Kidney glomerular epithelial cell (primary cell): ENCODE results near the gene LGR5.
"Not testable (repeated sequence)": the region's sequence is repeated elsewhere in the genome, so short reads cannot be mapped to it uniquely, and the experiment has no call there.

ENCODE experiments used
- DNase-seq: peaks from one replicate; lab custom pipeline; 2025; lab: John Stamatoyannopoulos, UW

Gene LGR5

DNA sequence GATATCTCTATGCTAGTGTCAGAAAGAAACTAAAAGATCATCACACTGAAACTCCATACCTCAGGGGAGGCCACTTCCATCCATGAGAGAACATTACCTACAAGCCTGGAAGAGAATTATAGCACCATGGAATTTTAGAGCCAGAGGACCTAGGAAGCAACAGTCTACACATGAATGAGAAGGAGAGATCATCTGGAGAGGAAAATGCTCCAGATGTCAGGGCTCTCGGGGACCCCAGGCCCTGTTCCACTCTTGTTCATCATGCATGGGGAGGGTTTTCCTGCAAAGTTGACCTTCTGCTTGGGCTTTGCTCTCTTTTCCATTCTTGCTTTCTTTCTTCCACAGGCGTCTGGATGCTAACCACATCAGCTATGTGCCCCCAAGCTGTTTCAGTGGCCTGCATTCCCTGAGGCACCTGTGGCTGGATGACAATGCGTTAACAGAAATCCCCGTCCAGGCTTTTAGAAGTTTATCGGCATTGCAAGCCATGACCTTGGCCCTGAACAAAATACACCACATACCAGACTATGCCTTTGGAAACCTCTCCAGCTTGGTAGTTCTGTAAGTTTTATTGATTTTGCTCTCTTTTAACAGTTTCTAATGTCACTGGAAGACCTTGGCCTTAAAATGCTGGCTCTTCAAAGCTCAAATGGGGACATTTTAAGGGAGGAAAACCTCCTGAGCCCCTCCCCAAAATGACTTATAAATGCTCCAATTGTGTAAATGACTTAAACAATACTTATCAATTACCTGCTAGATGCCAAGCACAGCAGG, 113.3 kb downstream of the LGR5 start:
- DNase-seq, result no peak

DNA sequence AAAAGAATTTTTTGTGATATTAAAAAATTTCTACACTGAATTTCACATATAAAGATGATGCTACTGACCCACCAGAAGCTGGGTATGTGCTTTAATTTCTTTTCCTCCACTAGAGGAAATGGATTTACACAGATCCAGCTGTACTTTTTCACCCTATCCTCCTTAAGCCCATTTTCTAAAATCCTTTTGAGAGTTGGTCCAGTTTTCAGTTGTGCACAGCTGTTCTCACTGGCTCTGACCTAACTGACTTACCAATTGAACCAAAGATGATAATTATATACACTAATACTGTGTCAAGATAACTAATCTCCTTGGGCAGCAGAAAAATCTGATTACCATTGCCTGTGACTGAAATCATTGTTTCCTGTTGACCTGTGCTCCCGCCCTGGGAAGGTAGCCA, 115.6 kb downstream of the LGR5 start:
- no peak for DNase-seq

DNA sequence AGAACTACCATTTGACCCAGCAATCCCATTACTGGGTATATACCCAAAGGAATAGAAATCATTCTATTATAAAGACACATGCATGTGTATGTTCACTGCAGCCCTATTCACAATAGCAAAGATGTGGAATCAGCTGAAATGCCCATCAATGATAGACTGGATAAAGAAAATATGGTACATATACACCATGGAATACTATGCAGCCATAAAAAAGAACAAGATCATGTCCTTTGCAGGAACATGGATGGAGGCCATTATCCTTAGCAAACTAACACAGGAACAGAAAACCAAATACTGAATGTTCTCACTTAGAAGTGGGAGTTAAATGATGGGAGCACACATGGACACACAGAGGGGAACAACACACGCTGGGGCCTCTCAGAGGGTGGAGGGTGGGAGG, 116.2 kb downstream of the LGR5 start:
- not testable (repeated sequence) for DNase-seq

DNA sequence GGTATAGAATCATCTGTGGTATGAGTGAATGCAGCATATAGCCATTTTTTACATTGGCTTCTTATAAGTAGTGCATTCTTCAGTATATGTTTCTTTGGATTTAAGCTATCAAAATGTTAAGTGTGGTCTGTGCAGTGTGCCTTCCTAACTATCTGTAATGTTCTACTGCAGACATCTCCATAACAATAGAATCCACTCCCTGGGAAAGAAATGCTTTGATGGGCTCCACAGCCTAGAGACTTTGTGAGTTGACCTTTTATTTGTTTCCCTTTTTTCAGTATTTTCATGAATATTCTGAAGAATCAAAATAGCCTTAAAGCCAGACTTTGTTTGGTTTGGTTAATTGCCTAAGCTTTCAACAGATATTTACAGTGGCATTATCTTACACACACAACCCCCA, 116.8 kb downstream of the LGR5 start:
- no peak for DNase-seq

DNA sequence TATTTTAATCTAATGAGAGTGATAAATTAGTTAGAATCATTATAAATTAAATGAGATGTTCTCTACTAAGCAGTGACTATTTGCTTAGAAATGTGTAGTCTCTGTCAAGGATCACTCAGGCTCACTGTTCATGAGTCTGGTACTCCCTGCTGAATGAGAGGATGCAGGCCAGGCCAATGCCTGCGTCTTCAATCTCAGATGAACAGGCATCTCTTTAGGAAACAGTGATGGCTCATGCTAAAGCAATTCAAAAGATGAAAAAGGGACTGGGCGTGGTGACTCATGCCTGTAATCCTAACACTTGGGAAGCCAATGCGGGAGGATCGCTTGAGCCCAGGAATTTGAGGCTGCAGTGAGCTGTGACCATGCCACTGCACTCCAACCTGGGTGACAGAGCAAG, 117.3 kb downstream of the LGR5 start:
- peak; percentile 94 for DNase-seq

DNA sequence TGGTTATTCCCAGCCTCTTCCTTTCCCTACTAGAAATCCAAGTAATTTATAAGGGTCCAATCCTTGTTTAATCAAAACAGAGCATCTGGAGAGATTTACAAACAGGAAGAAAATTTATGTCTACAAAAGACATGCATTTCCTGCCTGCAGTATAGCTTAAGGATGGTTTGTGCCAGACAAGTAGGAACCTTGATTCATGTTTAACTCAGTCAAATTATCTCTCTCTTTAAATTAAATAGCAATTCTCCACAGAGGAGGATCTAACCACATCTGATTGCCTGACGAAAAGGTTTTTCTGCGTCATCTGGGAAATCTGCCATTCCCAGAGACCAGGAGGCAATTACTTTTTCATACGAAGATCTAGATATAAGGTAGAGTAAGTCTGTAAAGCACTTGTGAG, 118.8 kb downstream of the LGR5 start:
- no peak for DNase-seq

DNA sequence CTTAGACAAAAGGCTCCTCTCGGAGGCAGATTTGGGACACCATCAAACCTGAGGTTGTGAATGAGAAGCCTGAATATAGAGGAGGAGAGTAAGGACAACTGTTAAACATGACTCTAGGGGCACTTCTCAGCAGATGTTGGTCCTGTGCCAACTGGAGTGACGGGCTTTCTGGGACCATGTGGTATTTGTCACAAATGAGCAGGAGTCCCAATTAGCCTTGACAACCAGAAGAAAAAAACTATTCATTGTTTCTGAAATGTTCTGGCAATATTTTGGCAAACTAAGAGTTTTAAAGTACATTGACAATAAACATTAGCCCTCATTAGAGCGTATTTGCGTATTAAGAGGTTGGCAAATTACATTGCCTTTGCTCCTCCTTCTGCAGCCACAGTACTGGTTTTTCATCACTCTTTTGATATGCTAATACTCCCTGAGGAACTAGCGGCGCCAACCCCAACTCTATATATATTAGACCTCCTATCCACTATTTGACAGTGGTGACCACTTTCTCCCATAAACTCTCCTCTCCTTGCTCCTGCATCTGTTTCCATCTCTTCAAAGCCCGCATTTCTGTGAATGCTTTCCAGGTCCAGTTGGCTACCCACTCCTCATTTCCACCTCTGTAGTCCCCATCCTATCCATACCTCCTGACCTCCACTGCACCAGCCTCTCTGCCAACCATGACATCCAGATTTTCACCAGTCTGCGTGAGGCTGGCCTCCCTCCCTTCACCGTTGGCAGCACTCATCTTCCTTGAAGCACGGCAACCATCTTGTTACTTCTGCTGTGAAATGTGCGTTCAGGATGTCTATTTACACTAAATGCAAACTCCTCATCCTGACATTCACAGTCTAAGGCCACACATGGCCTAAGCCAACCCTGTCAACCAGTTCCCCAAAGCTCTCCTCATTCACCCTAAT, 123.3 kb downstream of the LGR5 start:
- DNase-seq, result no peak

DNA sequence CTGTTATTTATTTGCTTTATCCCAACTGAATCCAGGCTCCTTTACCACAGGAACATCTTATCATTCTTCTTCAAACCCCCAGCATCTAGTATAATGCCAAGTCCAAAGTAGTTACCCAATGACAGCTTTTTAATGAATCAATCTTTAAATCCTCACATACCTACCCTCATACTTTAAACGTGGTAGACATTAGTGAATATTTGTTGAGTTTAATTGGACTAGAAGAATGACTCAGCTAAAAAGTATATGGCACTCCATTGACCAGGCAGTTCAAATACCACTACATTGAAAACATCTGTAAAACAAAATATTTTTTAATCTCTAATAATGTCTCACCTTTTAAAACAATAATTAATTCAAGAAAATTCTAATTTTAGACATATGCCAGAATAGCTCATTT, 125.9 kb downstream of the LGR5 start:
- no peak for DNase-seq

DNA sequence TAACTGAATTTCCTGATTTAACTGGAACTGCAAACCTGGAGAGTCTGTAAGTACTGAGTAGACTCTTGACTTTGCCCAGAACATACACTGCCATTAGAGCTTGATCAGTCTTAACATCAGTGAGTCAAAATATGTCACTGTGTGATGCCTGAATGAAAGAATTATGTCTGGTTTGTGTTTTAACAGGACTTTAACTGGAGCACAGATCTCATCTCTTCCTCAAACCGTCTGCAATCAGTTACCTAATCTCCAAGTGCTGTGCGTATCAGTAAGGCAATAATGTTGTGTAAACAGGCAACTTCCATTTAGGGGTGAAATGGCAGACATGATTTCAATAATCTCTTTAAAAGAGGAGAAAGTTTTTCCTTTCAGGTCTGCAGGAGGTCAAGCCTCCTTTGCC, 127.1 kb downstream of the LGR5 start:
- no peak for DNase-seq

DNA sequence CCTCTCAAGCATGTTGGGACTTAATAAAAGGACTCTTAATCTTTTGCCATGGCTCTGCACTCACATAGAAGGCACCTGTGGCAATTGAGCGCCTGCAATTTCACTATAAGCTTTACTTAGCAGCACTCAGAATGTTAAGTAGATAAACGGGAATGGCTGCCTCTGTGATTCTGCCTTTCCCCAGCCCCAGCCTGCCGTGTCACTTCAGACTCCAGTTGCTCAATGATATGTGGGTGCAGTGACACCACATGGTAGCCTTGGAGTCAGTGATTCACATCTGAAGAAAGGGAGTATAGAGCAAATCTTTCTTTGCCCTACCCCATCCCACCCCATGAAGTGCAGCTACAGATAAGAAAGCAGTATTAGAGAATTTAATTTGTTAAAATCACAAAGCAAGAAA, 127.9 kb downstream of the LGR5 start:
- DNase-seq, result no peak

DNA sequence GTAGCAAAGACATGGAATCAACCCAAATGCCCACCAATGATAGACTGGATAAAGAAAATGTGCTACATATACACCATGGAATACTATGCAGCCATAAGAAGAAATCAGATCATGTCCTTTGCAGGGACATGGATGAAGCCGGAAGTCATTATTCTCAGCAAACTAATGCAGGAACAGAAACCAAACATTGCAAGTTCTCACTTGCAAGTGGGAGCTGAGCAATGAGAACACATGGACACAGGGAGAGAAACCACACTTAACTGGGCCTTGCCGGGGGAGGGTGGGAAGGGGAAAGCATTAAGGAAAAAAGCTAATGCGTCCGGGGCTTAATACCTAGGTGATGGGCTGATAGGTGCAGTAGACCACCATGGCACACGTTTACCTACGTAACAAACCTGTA, 130.3 kb downstream of the LGR5 start:
- not testable (repeated sequence) for DNase-seq

DNA sequence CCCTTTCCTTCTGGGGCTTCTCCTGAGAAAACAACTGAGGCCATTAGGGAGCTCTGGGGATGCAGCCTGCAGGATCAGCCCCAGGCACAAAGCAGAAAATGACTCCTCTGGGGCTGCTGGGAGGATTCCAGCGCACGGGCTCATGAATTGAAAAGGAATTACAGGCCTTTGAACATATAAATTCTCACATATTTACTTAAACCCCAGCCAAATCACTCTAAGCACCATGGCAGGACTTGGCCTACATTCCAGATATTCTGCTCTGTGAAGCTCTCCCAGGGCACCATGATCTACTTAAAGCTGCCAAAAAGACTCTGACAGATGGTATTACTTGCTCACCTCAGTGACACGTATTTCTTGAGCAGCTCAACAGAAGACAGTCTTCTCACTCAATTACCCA, 136.9 kb downstream of the LGR5 start:
- no peak for DNase-seq

DNA sequence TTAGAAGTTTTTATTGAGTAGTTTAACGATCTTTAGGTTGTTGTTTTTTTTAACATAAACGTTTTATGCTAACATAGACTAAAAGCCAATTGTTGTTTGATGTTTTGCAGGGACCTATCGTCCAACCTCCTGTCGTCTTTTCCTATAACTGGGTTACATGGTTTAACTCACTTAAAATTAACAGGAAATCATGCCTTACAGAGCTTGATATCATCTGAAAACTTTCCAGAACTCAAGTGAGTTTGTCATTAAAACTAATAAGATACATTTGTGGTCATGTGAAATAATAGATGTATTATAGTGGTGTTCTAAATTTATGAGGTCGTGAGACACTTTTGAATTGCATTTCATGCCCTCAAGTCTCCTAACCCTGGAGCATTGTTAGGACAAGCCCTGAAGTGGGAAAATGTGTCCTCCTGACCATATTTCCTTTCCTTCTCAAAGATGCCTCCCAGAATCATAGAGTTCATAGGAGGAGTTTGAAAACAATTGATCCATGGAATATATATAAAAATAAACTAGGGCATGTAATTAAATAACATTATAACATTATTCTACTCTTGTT, 139.2 kb downstream of the LGR5 start:
- DNase-seq, result no peak

DNA sequence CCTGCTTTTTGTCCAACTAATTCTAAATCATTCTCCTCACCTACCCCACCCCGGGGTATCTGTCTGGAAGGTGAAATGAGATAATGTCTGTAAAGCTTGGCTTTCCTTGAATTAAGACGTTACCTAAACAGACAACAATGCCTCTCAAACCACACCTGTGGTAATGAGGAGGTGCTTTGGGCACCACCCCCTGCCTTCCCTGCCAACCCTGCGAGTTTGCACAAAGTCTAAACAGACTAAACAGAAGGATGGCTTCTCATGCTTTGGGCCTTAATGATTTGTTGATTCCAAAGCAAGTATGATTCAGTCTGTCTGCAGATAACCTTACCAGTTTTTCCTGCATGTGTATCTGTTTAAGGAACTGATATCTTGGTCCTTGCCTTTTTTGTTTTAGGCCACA, 141.6 kb downstream of the LGR5 start:
- DNase-seq, result peak; percentile 27

DNA sequence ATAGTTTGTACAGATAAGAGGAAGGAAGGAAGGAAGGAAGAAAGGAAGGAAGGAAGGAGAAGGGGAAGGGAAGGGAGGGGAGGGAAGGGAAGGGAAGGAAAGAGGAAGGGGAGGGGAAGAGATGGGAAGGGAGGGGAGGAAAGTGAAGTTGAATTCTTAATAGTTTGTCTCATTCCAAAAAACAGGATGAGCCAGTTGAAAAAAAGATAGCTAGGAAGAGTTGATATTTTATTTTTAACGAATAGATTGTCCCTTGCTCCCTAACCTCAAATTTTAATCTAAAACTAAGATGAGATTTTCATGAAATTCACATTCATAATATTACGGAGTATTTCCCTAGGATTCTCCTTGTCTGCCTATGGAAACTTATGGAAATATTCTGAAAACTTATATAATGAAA, 143.3 kb downstream of the LGR5 start:
- no peak for DNase-seq

DNA sequence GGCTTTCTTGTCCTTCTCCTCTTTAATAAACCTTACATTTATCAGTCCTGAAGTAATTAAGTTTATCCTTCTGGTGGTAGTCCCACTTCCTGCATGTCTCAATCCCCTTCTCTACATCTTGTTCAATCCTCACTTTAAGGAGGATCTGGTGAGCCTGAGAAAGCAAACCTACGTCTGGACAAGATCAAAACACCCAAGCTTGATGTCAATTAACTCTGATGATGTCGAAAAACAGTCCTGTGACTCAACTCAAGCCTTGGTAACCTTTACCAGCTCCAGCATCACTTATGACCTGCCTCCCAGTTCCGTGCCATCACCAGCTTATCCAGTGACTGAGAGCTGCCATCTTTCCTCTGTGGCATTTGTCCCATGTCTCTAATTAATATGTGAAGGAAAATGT, 144.8 kb downstream of the LGR5 start:
- DNase-seq, result no peak

DNA sequence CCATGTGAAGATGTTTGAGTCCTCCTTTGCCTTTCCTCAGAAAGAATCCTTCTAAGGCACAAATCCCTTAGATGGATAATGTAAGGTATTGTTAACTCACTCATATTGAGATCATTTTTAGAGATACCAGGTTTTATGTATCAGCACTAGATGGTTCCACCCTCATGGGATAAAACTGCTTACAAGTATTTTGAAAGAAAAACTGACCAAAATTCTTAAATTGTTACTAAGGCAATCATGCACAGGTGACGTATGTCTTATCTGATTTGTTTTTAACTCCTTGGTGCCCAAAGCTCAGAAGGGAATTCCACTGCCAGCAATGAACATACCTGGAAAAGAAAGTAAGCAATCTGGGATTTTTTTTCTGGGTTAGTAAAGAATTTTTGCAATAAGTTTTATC, 145.6 kb downstream of the LGR5 start:
- DNase-seq, result no peak

DNA sequence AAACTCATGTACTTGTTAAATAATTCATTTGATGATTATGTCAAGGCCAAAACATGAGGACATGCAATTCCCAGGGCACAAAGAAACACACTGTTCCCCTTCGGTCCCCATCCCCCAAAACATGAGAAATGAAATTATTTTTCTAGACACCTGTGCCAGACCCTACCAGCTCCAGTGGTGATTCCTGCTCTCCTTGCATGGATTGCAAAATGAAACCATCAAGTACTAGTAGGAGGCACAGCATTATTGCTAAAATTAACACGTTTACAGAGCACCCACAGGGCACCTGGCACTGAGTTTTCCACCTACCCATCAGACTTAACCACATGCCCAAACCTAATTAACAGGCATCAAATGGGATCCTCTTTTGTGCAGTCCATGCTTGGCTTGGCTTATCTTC, 147.4 kb downstream of the LGR5 start:
- DNase-seq, result no peak

DNA sequence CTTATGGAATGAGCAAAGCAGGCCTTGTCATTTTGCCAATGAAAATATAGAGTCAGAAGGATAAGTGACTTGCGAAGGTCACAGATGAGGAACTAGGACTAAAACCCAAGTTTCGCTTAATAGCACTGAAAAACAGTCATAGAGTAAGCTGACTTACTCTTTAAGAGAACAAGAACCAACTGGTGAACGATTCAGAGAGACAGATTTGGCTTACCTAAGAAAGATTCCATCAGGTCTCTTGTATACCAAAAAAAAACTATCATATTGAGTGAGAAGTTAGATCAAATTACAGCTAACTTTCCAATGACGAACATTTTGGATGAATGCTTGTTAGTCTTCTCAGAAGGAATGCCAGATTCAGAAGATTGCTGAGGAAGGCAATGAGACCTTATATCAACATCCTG, 149.9 kb downstream of the LGR5 start:
- DNase-seq, result no peak

DNA sequence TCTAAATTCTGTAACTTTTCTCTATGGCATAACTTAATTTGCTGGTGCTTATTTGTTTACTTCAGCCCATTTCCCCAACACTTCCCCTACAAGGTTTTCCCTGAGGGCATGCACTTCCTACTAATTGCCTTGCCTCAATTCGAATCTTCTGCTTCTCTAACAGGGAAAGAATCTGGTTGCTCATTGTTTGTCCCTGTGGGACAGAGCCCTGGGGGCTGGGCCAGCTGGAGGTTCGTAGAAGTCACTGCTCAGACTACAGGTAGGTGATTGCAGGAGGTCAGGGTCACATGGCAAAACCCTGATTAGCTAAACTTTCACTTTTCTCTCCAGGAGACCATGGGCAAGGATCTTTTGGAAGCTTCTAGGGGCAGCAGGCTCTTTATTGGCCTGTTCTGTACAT, 152.0 kb downstream of the LGR5 start:
- no peak for DNase-seq

DNA sequence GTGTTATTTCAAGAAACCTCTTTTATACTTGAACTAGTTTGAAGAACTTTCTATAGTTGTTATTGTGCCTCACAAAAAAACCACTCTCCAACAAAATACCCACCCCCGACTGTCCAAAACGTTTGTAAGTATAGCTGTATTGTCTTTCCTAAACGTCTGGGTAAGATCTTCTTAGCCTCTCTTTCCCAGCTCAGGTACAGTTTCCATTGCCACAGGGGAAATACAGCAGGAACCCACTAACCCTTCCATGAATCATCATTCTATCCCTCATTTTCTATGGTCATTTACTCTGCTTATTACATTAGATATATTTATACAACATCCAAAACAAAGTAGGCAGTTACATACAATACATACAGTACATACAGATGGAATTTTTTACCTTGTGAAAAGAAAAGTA, 153.2 kb downstream of the LGR5 start:
- DNase-seq, result no peak

DNA sequence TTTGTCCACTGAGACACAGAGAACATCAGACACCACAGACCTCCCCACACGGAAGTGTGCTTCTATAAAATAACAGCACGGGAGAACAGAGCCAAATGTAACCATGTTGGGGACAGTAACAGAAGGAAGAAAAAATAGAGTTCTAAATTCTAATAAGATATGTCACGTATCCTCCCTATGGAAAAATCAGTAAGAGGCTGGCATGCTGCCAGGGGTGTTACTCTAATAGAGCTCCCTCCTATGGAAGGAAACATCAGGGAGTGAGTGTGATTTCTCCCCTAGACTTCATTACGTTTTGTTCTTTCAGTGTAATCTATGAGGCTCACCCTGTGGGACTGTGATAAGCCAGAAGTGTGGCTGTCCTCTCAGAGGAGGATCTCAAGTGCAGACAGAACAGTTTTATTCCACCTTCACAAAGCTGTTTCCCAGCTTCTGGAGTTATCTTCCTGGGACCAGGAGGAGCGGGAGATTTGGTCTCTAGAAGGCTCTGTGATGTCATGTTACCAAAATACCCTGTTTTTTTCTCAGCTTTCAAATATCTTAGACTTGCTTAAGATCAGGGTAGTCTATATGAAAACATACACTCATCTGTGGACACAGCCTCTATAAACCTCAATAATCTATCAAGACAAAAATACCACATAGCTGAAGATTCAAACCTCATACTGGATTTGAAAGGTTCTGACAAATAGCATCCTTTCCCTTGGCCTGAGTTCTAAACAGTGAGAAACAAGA, 154.8 kb downstream of the LGR5 start:
- no peak for DNase-seq
